ENCODE results near the gene CAPN12. TPM values are rescaled to one million over a fixed set of nuclear protein-coding genes. Genes with fewer than 3 reads are reported as not detected.
"Not testable (repeated sequence)": the region's sequence is repeated elsewhere in the genome, so short reads cannot be mapped to it uniquely, and the experiment has no call there.

CAPN12 gene
- total RNA-seq, 1 donor from 2014 or later: not detected

- H3K27me3 Mint-ChIP-seq (ENCODE audit: unreplicated experiment); H3K36me3 Mint-ChIP-seq (ENCODE audit: unreplicated experiment); H3K4me1 Mint-ChIP-seq (ENCODE audit: unreplicated experiment); DNase-seq (ENCODE audit: extremely low spot score, unreplicated experiment); H3K27ac Mint-ChIP-seq (ENCODE audit: unreplicated experiment); H3K9me3 Mint-ChIP-seq (ENCODE audit: unreplicated experiment); H3K4me3 Mint-ChIP-seq (ENCODE audit: unreplicated experiment): not testable (repeated sequence)
Observed at GRCh38 chr19:38770228-38770948, 26.1 kb upstream of the CAPN12 start.

GRCh38 chr19:38769635-38770211 lies 25.4 kb upstream of the CAPN12 start:
- H3K4me3 Mint-ChIP-seq (ENCODE audit: unreplicated experiment): no peak overlapping the region
- H3K9me3 Mint-ChIP-seq (ENCODE audit: unreplicated experiment): no peaks in the 10 kb centered on the region
- TF ChIP-seq CTCF (IDR thresholded peaks at IDR 0.05): peak; percentile 70
- H3K27ac Mint-ChIP-seq (ENCODE audit: unreplicated experiment): no peak overlapping the region
- no peaks in the 10 kb centered on the region for H3K27me3 Mint-ChIP-seq (ENCODE audit: unreplicated experiment)
- H3K36me3 Mint-ChIP-seq (ENCODE audit: unreplicated experiment): no peaks in the 10 kb centered on the region
- H3K4me1 Mint-ChIP-seq (ENCODE audit: unreplicated experiment): no peaks in the 10 kb centered on the region
- peak; percentile 88 for DNase-seq (ENCODE audit: extremely low spot score, unreplicated experiment)

- Mint-ChIP-seq H3K4me3 (ENCODE audit: unreplicated experiment) (no peak overlapping the region), H3K4me1 (ENCODE audit: unreplicated experiment) (no peaks in the 10 kb centered on the region), H3K36me3 (ENCODE audit: unreplicated experiment) (no peaks in the 10 kb centered on the region), H3K27me3 (ENCODE audit: unreplicated experiment) (no peaks in the 10 kb centered on the region), H3K27ac (ENCODE audit: unreplicated experiment) (no peak overlapping the region), H3K9me3 (ENCODE audit: unreplicated experiment) (no peaks in the 10 kb centered on the region)
- no peak for DNase-seq (ENCODE audit: extremely low spot score, unreplicated experiment)
- TF ChIP-seq CTCF (IDR thresholded peaks at IDR 0.05): no peak
Observed at GRCh38 chr19:38766276-38767047, 22.2 kb upstream of the CAPN12 start.

- Mint-ChIP-seq H3K36me3 (ENCODE audit: unreplicated experiment) (no peaks in the 10 kb centered on the region), H3K9me3 (ENCODE audit: unreplicated experiment) (no peaks in the 10 kb centered on the region), H3K27me3 (ENCODE audit: unreplicated experiment) (no peaks in the 10 kb centered on the region), H3K4me3 (ENCODE audit: unreplicated experiment) (no peak overlapping the region), H3K27ac (ENCODE audit: unreplicated experiment) (no peak overlapping the region), H3K4me1 (ENCODE audit: unreplicated experiment) (no peaks in the 10 kb centered on the region)
- DNase-seq (ENCODE audit: extremely low spot score, unreplicated experiment): no peak
- TF ChIP-seq CTCF (IDR thresholded peaks at IDR 0.05): no peak
Observed at GRCh38 chr19:38765214-38765613, 20.9 kb upstream of the CAPN12 start.

GRCh38 chr19:38763795-38764220 lies 19.5 kb upstream of the CAPN12 start:
- no peak for DNase-seq (ENCODE audit: extremely low spot score, unreplicated experiment)
- Mint-ChIP-seq H3K9me3 (ENCODE audit: unreplicated experiment) (no peaks in the 10 kb centered on the region), H3K27me3 (ENCODE audit: unreplicated experiment) (no peaks in the 10 kb centered on the region), H3K36me3 (ENCODE audit: unreplicated experiment) (no peaks in the 10 kb centered on the region), H3K4me3 (ENCODE audit: unreplicated experiment) (no peak overlapping the region), H3K4me1 (ENCODE audit: unreplicated experiment) (no peaks in the 10 kb centered on the region), H3K27ac (ENCODE audit: unreplicated experiment) (no peak overlapping the region)
- TF ChIP-seq CTCF (IDR thresholded peaks at IDR 0.05): no peak

GRCh38 chr19:38761884-38762389 lies 17.7 kb upstream of the CAPN12 start:
- not testable (repeated sequence) for H3K27me3 Mint-ChIP-seq (ENCODE audit: unreplicated experiment); H3K4me1 Mint-ChIP-seq (ENCODE audit: unreplicated experiment); H3K36me3 Mint-ChIP-seq (ENCODE audit: unreplicated experiment); H3K4me3 Mint-ChIP-seq (ENCODE audit: unreplicated experiment); H3K9me3 Mint-ChIP-seq (ENCODE audit: unreplicated experiment); DNase-seq (ENCODE audit: extremely low spot score, unreplicated experiment); H3K27ac Mint-ChIP-seq (ENCODE audit: unreplicated experiment)

GRCh38 chr19:38760805-38761517 lies 16.7 kb upstream of the CAPN12 start:
- not testable (repeated sequence) for H3K4me1 Mint-ChIP-seq (ENCODE audit: unreplicated experiment); H3K4me3 Mint-ChIP-seq (ENCODE audit: unreplicated experiment); H3K27ac Mint-ChIP-seq (ENCODE audit: unreplicated experiment); H3K27me3 Mint-ChIP-seq (ENCODE audit: unreplicated experiment); DNase-seq (ENCODE audit: extremely low spot score, unreplicated experiment); H3K9me3 Mint-ChIP-seq (ENCODE audit: unreplicated experiment); H3K36me3 Mint-ChIP-seq (ENCODE audit: unreplicated experiment)

All from osteocyte (in vitro differentiated cells).